GM18951 (cell line): ENCODE results near the gene MGMT.

ENCODE experiments used
- POLR2A ChIP-seq: IDR thresholded peaks from 4 replicates; pipeline ENCODE4 v1.6.1; 2011; ENCODE audit warnings: mild to moderate bottlenecking; ENCODE audit not compliant: insufficient read length, insufficient read depth; ENCODE audit errors: extremely low read depth
- in situ Hi-C: fragments of 300-500 bp; cut with MboI; formaldehyde crosslinking; loops from one replicate; pipeline ENCODE4 v1.12.0; 2022; ENCODE audit warnings: low sequenced_read_pairs, mixed read lengths, inconsistent platforms; ENCODE audit not compliant: unreplicated experiment

Gene MGMT

DNA sequence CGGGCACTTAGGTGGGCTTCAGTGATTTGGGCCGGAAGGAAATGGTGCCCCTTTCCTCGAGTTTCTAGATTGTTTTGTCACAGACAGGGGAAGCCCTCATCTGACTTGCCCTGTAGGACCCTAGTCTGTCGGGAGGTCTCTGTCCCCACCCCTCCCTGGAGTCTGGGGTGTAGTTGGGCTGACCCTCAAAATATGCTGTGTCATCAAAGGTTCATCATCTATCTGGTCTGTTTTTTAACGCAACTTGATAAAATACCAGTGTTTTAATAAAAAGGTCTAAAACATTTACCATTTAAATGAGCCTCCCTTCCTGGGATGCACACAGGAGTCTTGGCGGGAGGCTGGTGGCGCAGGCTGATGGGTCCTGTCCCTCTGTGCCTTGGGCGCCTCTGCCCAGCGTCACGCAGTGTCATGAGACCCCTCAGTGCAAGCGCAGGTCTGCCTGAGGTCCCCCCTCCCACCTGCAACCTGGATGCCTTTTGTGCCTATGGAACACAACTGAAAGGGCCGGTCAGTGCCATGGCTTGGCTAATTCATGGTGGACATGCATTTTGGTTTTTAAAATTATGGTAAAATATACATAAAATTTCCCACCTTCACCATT, 146.4 kb downstream of the MGMT start:
- in situ Hi-C loops: no loop called here
- no peak for TF ChIP-seq POLR2A

DNA sequence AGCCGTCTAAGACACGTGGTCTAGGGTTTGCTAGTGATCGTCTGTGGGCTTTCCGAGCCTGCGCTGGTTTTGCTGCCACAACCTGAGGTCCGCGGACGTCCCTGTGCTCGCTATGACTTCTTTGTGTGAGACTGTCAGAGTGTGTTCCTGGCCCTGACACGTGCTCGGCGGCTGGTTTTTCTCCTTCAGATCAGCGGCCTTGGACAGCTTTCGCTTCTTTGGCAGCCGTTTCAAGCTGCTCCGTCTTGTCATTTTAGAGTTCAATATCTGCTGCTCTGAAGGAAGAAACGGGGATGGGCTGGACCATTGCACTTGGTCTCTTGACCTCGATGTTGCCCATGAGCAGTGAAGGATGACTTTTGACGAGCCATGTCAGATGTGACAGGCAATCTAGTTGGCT, 147.3 kb downstream of the MGMT start:
- TF ChIP-seq POLR2A: no peak
- in situ Hi-C loops: no loop called here

DNA sequence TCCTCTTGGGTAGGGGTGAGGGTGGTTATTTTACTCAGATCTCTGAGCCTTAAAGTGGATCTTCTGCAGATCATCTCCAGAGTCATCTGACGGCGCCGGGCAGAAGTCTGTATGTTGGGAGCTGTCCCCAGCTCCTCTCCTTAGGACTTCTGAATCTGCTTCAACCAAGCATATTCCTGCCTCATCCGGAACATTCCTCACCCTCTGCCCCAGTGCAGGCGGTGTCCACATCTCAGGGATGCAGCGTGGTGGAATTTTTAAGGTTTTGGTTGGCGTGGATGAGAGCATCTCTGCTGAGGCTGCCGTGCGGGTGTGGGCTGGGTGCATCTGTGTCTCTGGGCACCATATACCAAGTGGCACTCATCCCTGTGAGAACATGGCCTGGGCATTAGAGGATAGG, 148.3 kb downstream of the MGMT start:
- no peak for TF ChIP-seq POLR2A
- in situ Hi-C loops: no loop called here

DNA sequence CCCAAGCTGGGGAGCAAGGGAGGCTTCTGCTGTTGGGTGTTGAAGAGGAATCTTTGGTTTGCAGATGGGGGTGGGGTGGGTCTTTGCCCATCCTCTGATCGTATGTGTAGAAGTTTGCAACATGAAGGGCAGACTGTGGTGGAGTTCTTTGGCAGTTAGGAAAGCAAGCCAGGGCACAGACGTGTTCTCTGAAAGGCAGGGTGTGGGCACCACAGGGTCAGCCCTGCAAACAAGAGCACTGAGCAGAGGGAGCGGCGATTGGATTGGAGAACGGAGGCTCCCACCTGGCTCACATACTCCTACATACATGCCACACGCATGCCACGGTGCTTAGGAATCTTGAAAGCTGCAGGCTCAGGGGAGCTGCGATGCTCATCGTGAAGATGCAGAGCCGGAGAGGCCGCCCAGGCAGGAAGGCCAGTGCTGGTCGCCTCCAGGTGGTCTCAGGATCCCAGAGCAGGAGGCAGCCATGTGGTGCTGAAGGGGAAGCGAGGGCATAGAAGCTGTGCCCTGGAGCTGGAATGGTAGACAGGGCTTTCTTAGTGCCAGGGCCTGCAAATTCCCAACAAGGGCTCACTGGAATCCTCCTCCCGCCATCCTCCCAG, 149.0 kb downstream of the MGMT start:
- TF ChIP-seq POLR2A: no peak
- in situ Hi-C loops: no loop called here

DNA sequence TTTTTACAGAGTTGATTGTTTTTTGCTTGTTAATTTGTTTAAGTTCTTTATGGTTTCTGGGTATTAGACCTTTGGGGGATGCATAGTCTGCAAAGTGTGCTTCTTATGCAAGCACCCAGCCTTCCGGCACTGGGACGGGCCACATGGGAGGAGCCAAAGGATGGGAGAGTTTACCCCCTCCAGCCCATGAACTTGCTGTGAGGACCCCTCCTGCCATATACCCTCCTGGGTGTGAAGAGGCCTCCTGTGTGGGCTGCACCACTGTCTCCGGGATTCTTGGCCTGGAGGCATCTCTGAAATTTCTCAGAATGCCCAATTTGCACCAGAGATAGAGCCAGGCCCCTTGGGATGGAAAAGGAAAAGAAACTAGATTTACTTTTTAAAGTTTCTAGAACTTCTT, 150.7 kb downstream of the MGMT start:
- in situ Hi-C loops: no loop called here
- no peak for TF ChIP-seq POLR2A

DNA sequence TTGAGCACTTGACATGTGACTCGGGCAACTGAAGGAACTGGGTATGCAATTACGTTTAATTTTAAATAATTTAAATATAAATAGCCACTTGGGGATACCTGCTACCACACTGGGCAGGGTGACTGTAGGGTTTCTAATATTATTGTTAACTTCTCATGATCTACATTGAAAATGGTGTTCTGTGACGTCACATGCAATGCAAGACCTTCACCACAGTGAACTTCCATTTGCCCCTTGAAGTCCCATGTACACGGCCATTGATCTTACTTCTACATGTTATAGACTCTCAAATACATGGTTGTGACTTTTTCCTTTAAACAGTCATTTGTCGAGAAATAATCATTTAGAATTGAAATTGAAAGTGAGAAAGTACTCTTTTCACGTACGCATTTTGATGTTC, 154.0 kb downstream of the MGMT start:
- in situ Hi-C loops: no loop called here
- TF ChIP-seq POLR2A: no peak

DNA sequence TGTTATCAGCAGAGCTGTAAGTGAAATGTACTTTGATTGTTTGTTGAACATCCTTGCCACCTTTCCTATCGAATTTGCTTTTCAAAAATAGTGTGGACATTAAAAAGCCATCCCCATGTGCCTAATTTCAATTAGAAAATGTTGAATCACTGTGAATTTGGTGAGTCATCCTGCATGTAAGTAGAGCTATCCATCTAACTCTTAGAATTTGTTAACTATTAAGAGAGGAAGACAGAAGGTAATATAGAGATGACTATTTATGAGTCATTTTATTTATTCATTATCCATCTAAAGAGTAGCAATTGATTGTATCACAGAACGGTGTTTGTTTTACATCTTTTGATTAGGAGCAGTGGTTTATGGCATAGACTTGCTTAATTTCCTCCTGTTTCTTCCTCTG, 154.7 kb downstream of the MGMT start:
- no peak for TF ChIP-seq POLR2A
- in situ Hi-C loops: no loop called here

DNA sequence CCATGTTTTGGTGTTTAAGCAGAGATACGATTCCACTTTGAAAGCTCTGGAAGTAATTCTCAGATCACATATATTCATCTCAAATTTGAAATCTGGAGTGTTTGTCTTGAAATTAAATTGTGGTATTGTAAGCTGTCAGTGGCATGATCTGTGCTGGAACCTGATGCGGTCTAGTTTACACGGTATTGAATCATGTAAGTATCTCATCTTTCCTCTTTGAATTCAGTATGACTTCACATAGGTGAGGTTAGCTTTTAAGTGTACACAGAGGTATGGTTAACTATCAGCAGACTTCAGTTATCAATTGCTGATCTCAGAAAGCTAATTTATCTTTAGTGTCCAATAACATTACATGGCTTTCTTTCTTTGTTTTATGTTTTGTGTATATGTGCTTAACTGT, 155.2 kb downstream of the MGMT start:
- in situ Hi-C loops: no loop called here
- TF ChIP-seq POLR2A: no peak

DNA sequence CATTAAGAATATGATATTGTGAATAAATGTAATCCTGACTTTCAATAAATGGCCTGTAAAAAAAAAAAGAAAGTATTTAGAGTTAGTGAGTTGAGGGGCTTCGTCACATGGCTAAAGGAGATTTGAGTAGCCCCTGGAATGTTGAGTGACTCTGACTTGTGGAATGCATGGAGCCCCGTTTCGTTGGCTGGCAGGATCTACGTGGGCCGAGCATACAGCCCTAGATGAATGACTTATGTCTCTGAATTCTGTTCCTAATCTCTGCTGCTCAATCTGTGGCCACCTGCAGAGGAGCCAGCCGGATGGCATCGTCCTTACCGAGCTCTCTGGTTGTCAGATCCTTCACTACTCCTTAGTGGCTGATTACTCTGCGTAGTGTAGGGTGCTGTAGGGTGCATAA, 155.7 kb downstream of the MGMT start:
- in situ Hi-C loops: no loop called here
- no peak for TF ChIP-seq POLR2A

DNA sequence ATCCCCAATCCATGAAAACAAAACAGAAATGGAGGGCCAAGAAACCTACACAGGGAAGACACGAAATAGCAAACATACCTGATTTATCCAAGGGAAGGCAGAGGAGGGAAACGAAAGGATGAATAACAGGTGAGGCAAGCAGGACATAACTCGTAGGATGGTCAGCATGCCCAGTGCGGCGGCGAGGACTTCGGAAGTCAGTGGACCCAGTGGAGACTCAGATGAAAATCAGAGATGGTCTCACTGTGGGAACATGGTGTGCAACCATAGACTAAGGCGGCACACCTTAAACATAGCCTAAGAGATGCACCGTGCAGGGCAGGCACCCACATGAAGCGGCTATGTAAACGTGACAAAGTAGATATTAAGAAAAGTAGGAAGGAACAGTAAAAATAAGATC, 157.5 kb downstream of the MGMT start:
- no peak for TF ChIP-seq POLR2A
- in situ Hi-C loops: no loop called here

DNA sequence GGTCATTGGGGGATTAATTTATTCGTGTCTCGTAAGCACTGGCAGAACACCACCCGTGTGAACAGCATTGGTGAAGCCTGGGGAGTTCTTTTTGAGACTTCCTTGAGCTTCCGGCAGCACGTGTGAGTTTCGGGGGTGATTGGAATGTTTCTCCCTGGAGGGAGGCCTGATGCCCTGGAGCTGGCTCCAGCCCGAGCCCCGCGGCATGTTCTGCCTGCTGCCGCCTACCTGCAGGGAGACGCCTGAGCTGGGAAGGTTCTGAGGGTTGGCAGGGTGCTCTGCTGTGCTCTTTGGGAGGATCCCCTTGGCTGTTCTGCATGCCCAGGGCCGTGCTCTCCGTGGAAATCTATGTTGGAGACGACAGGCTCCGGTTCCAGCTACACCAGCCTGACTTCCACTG, 159.3 kb downstream of the MGMT start:
- no peak for TF ChIP-seq POLR2A
- in situ Hi-C loops: no loop called here

DNA sequence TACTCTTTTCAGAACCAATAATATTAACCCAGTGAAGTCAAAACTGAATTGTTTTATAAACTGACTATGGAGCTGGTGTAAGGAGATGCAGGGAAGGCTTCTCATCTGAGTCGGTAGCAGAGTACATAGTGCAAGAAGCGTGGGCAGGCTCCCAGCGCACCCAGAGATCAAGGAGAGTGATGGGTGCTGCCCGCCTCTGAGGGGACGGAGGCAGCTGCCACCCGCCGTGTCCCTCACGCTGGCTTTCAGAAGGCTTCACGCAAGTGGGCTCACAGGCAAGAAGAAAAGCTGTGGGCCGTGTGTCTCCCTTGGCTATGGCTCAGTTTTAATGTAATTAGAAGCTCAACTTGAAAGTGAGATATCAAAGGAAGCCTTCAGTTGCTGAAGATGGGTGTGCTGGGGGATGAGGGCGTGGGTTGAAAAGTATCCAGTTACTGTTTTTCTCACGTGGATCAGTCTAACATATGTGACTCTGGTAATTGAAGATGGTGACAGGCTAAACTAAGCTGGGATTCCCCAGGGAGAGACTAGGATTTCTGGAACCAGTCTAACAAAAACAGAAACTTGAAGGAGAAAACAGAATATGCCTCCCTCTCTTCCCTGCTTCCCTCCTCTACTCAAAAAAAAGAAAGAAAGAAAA, 159.9 kb downstream of the MGMT start:
- in situ Hi-C loops: no loop called here
- TF ChIP-seq POLR2A: no peak

DNA sequence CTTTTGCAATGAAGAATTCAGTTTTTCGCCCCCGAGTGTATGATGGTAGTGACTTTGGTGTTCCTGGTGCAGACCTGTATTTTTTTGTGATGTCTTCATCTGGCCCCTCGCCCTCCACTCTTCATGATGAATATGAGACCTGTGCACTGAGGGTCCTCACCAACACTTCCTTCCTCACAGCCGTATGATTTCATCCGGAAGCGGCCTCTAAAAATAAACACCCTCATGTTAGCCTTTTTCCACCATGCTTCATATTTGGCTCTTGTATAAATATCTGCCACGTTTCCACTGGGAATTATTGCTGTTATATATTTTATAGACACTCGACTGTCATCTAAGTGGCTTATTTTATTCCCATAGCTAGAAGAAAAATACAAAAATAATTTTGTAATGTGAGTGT, 160.4 kb downstream of the MGMT start:
- TF ChIP-seq POLR2A: no peak
- in situ Hi-C loops: no loop called here

DNA sequence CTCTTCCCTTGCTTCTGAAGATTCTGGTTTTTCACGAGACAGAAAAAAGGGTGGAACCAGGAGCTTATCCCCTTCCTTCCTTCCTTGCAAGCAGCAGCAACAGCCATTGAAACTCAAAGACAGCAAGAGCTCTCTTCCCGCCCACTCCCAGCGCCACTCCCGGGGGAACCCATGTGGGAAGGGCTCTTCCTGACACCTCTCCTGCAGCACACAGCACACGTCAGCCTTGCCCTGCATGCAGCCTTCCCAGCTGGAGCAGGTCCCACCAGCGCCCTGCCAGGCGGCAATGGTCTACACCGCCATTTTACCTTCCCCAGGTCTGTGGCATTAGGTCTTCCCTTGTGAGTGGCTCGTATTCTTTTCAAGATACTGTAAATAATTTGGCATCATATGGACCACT, 161.8 kb downstream of the MGMT start:
- in situ Hi-C loops: no loop called here
- TF ChIP-seq POLR2A: no peak
